Liver (tissue), 9 donors: ENCODE measurements around the gene DSCAML1. TPM values are rescaled to one million over a fixed set of nuclear protein-coding genes. Genes with fewer than 3 reads are reported as not detected.

ENCODE experiments used
- DNase-seq: peaks from one replicate; pipeline ENCODE4 v3.0.0-alpha.2; 2017; ENCODE audit warnings: low spot score
- H3K27ac ChIP-seq, 2 donors: one replicate each; pipeline ENCODE4 v1.7.0; 2013; ENCODE audit warnings: inconsistent platforms in 2 of 2, low read length in 2 of 2, control low read depth in 1 of 2, low read depth in 1 of 2, mild to moderate bottlenecking in 1 of 2
- H3K27me3 ChIP-seq, 4 donors: one replicate each; pipeline versions ENCODE4 v1.6.1 to v1.7.0; 2013; ENCODE audit warnings: low read length in 3 of 4, inconsistent platforms in 1 of 4, mild to moderate bottlenecking in 1 of 4, moderate library complexity in 1 of 4; ENCODE audit not compliant: control insufficient read depth in 4 of 4, insufficient read depth in 4 of 4
- H3K36me3 ChIP-seq, 4 donors: one replicate each; pipeline versions ENCODE4 v1.6.1 to v1.7.0; 2013; ENCODE audit warnings: low read length in 3 of 4, mild to moderate bottlenecking in 3 of 4, low read depth in 1 of 4, moderate library complexity in 1 of 4; ENCODE audit not compliant: control insufficient read depth in 4 of 4, insufficient read depth in 3 of 4
- H3K4me1 ChIP-seq, 4 donors: one replicate each; pipeline versions ENCODE4 v1.6.1 to v1.7.0; 2013; ENCODE audit warnings: low read length in 3 of 4, mild to moderate bottlenecking in 3 of 4, moderate library complexity in 1 of 4; ENCODE audit not compliant: control insufficient read depth in 4 of 4, insufficient read depth in 4 of 4
- H3K4me3 ChIP-seq, 3 donors: one replicate each; pipeline versions ENCODE4 v1.6.1 to v1.7.0; 2013; ENCODE audit warnings: low read length in 3 of 3, control low read depth in 1 of 3, low read depth in 1 of 3, mild to moderate bottlenecking in 1 of 3
- H3K9ac ChIP-seq, 2 donors: one replicate each; pipeline ENCODE4 v1.7.0; 2013; ENCODE audit warnings: low read length in 2 of 2, mild to moderate bottlenecking in 2 of 2, moderate library complexity in 2 of 2, control low read depth in 1 of 2, low read depth in 1 of 2
- H3K9me3 ChIP-seq, 4 donors: one replicate each; pipeline versions ENCODE4 v1.6.1 to v1.7.0; 2013; ENCODE audit warnings: low read length in 3 of 4; ENCODE audit not compliant: control insufficient read depth in 4 of 4
- ATF3 ChIP-seq: IDR thresholded peaks from 2 replicates; pipeline ENCODE4 v1.6.1; 2016; ENCODE audit warnings: antibody characterized with exemption
- CTCF ChIP-seq: fragments of 150-350 bp; IDR thresholded peaks from 2 replicates; pipeline ENCODE4 v1.5.1; 2017; ENCODE audit warnings: improper control_type of control experiment, low read depth, low read length; ENCODE audit not compliant: missing input control
- EGR1 ChIP-seq, 2 donors: IDR thresholded peaks; 2 replicates each; pipeline ENCODE4 v1.6.1; 2016 to 2018; ENCODE audit warnings: antibody characterized with exemption in 2 of 2, low read depth in 2 of 2
- FOXA1 ChIP-seq: IDR thresholded peaks from 2 replicates; pipeline ENCODE4 v1.6.1; 2016; ENCODE audit warnings: antibody characterized with exemption
- FOXA2 ChIP-seq: IDR thresholded peaks from 2 replicates; pipeline ENCODE4 v1.6.1; 2016; ENCODE audit warnings: antibody characterized with exemption
- GABPA ChIP-seq, 2 donors: IDR thresholded peaks in 1 of 2; conservative IDR thresholded peaks in 1 of 2; 2 replicates each; pipeline ENCODE4 v1.6.1; 2016; ENCODE audit warnings: antibody characterized with exemption in 2 of 2, mild to moderate bottlenecking in 1 of 2, moderate library complexity in 1 of 2
- HNF4A ChIP-seq, 2 donors: conservative IDR thresholded peaks; 2 replicates each; pipeline ENCODE4 v1.6.1; 2016; ENCODE audit warnings: antibody characterized with exemption in 2 of 2, mild to moderate bottlenecking in 2 of 2
- HNF4G ChIP-seq: IDR thresholded peaks from 2 replicates; pipeline ENCODE4 v1.6.1; 2016; ENCODE audit warnings: antibody characterized with exemption
- JUND ChIP-seq, 2 donors: IDR thresholded peaks; 2 replicates each; pipeline ENCODE4 v1.6.1; 2016; ENCODE audit warnings: antibody characterized with exemption in 2 of 2
- MAX ChIP-seq: IDR thresholded peaks from 2 replicates; pipeline ENCODE4 v1.6.1; 2016; ENCODE audit warnings: antibody characterized with exemption
- NR2F2 ChIP-seq: IDR thresholded peaks from 2 replicates; pipeline ENCODE4 v1.6.1; 2016; ENCODE audit warnings: antibody characterized with exemption
- RAD21 ChIP-seq, 2 donors: IDR thresholded peaks; 2 replicates each; pipeline ENCODE4 v1.6.1; 2016; ENCODE audit warnings: antibody characterized with exemption in 2 of 2, mild to moderate bottlenecking in 2 of 2
- REST ChIP-seq: IDR thresholded peaks from 2 replicates; pipeline ENCODE4 v1.6.1; 2016; ENCODE audit warnings: antibody characterized with exemption, mild to moderate bottlenecking
- RXRA ChIP-seq, 2 donors: IDR thresholded peaks; 2 replicates each; pipeline ENCODE4 v1.6.1; 2017 to 2018; ENCODE audit warnings: antibody characterized with exemption in 2 of 2, mild to moderate bottlenecking in 1 of 2
- SP1 ChIP-seq: IDR thresholded peaks from 2 replicates; pipeline ENCODE4 v1.6.1; 2018; ENCODE audit warnings: antibody characterized with exemption, mild to moderate bottlenecking
- TAF1 ChIP-seq: conservative IDR thresholded peaks from 2 replicates; pipeline ENCODE4 v1.6.1; 2016; ENCODE audit warnings: antibody characterized with exemption, mild to moderate bottlenecking
- YY1 ChIP-seq: IDR thresholded peaks from 2 replicates; pipeline ENCODE4 v1.6.1; 2016; ENCODE audit warnings: antibody characterized with exemption, mild to moderate bottlenecking
- ZBTB33 ChIP-seq: IDR thresholded peaks from 2 replicates; pipeline ENCODE4 v1.6.1; 2016; ENCODE audit warnings: antibody characterized with exemption
- WGBS: extraction: QIAGEN DNeasy Blood & Tissue Kit; methylation state at CpG from one replicate; pipeline ENCODE4 v1.1.7; 2013; 5-methylcytosine and 5-hydroxymethylcytosine counted together
- polyA plus RNA-seq, 2 donors: library from polyadenylated mRNA; stranded (reverse) in 1 of 2; unstranded in 1 of 2; fragments of 200-250 nt in 1 of 2; fragments of >200 nt in 1 of 2; fragmentation: Nextera tagmentation in 1 of 2; extraction: Ambion mirVana in 1 of 2; gene quantifications; one replicate each; pipeline versions ENCODE4 v1.2.1 to v1.2.3, GENCODE V29; 2013 to 2015
- total RNA-seq, 2 donors: library from RNA; depleted of rRNA; stranded (reverse); fragments of >200 nt; gene quantifications; one replicate each; pipeline ENCODE4 v1.2.3, GENCODE V29; 2014
- donor health status: healthy.
- donor health status: healthy.
- donor health status: healthy.
- donor health status: healthy.
- donor health status: healthy.

DSCAML1 gene
- total and polyA plus RNA-seq, 4 donors, result 0.07 to 0.42 (median 0.20) TPM

GRCh38 chr11:117505285-117505970 lies 291.6 kb downstream of the DSCAML1 start:
- 91% methylated on average over 27 of the region's 27 CpGs for WGBS
- no peak overlapping the region for H3K27ac ChIP-seq
- DNase-seq, result no peak
- H3K9me3 ChIP-seq, result no peaks in the 10 kb centered on the region
- no peaks in the 10 kb centered on the region for H3K4me1 ChIP-seq
- H3K4me3 ChIP-seq, result no peak overlapping the region
- no peaks in the 10 kb centered on the region for H3K36me3 ChIP-seq
- H3K9ac ChIP-seq, result no peak overlapping the region
- TF ChIP-seq TAF1, result no peak
- TF ChIP-seq FOXA1, result no peak
- TF ChIP-seq FOXA2, result no peak
- no peak for TF ChIP-seq RXRA (IDR thresholded peaks at IDR 0.05)
- no peak for TF ChIP-seq ZBTB33
- no peak for TF ChIP-seq RAD21 (IDR thresholded peaks at IDR 0.05)
- TF ChIP-seq EGR1 (IDR thresholded peaks at IDR 0.05; ENCODE audit: low read depth in 2 of 2), result no peak
- no peak for TF ChIP-seq REST
- no peak for TF ChIP-seq JUND (IDR thresholded peaks at IDR 0.05)
- no peak for TF ChIP-seq SP1
- no peak for TF ChIP-seq NR2F2
- no peak for TF ChIP-seq HNF4G
- no peak for TF ChIP-seq ATF3
- TF ChIP-seq MAX, result no peak
- no peak for TF ChIP-seq YY1
- TF ChIP-seq GABPA (IDR thresholded peaks at IDR 0.05 in 1 of 2, conservative IDR thresholded peaks at IDR 0.05 in 1 of 2), result no peak
- no peak for TF ChIP-seq HNF4A (conservative IDR thresholded peaks at IDR 0.05)
- no peak for TF ChIP-seq CTCF
- no peaks in the 10 kb centered on the region for H3K27me3 ChIP-seq
